Right ventricle myocardium superior (tissue), 1 donor: ENCODE results near the gene CEL. TPM values are rescaled to one million over a fixed set of nuclear protein-coding genes. Genes with fewer than 3 reads are reported as not detected.
A peak's percentile ranks its signal among the peaks of the same experiment; 100 is the strongest.
"Not testable (repeated sequence)": the region's sequence is repeated elsewhere in the genome, so short reads cannot be mapped to it uniquely, and the experiment has no call there.

ENCODE experiments used
- ATAC-seq: fragments of 200-7000 bp; cut with Tn5 transposase; one replicate; pipeline ENCODE4 v1.9.1; 2020; ENCODE audit warnings: mild to moderate bottlenecking; ENCODE audit not compliant: poor library complexity
- DNase-seq: peaks from one replicate; pipeline ENCODE4 v3.0.0-alpha.2; 2020
- intact Hi-C: fragments of 100-400 bp; cut with DNase I; formaldehyde crosslinking; loops from one replicate; pipeline ENCODE4 v1.11.2; 2022
- long read RNA-seq: library from polyadenylated mRNA; unstranded; transcript quantifications from one replicate; pipeline ENCODE4 v2.0.0, GENCODE V29; 2021
- total RNA-seq: library from RNA; stranded (reverse); fragmentation: NEBNext Ultra II Directional; extraction: Animal tissue kit (Norgen Biotek cat#: 25700); gene quantifications from one replicate; pipeline ENCODE4 v1.2.1, GENCODE V29; 2021
- donor health status: DM: no; HTN: yes; CAD: no; lungs with severe emphysema.

CEL gene
- 7.3 TPM for total RNA-seq
- long read RNA-seq, transcript CEL-201 (11 exons, 2,384 nt): major isoform, 5 of 5 reads
- long read RNA-seq, partial matches to known transcripts: 0 of 5 reads
- long read RNA-seq, other reads (novel, unspliced or antisense): 0 of 5 reads

DNA sequence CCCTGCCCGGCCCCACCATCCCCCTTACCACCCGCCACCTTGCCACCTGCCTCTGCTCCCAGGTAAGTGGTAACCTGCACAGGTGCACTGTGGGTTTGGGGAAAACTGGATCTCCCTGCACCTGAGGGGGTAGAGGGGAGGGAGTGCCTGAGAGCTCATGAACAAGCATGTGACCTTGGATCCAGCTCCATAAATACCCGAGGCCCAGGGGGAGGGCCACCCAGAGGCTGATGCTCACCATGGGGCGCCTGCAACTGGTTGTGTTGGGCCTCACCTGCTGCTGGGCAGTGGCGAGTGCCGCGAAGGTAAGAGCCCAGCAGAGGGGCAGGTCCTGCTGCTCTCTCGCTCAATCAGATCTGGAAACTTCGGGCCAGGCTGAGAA is at the start of gene CEL:
CEL (plus strand) TSS at position 218 of the 382 bp plus-strand sequence; CDS start at position 240, 22 bp downstream.
- intact Hi-C loops, DNase-seq: not testable (repeated sequence)
- peak; percentile 24 for ATAC-seq

DNA sequence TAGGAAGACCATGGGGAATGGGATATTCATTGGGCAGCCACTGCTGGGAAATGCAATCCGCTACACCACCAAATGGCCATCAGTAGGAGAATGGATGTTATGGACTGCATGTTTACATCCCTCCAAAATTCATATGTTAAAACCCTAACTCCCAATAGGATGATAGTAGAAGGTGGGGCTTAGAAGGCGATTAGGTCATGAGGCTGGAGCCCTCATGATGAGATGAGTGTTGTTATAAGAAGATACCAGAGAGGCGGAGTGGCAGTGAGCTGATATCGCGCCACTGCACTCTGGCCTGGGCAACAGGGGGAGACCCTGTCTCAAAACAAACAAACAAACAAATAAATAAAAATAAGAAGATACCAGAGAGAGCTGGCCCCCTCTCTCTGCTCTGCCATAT is 47.1 kb upstream of the CEL start:
- ATAC-seq (no peak), DNase-seq (no peak)
- intact Hi-C loops: no loop called here

DNA sequence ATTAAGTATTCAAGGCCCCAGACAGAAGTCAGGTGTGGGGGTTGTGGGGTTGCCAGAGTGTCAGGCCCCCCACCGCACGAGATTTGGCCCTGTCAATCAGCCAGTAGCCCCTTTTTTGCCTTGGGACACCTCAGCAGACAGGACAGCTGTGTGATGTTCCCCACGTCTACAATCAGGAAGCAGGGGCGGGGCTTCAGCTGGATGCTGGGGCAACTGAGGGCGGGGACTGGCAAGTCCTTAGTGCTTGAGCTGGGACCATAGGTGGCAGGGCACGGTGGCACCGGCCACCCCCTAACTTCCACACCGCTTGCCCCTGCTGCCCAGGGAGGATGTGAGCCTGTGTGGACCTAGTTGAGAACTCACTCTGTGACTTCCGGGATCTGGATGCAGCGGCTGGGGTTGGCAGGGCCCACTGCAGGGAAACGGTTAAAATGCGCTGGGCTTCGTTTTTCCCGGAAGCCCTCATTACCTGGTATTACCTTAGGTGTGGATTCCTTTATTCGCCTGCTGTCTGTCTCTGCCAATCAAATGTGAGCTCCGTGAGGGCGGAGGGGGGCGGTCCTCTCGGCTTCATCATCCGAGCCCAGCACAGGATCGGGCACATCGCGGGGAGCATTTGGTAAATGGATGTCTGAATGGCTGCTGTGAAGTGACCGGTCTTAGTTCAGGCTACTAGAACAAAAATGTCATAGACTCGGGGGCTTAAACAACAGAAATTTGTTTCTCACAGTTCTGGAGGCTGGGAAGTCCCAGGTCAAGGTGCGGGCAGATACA is 38.5 kb upstream of the CEL start:
- intact Hi-C loops: no loop called here
- no peak for DNase-seq
- ATAC-seq: no peak

DNA sequence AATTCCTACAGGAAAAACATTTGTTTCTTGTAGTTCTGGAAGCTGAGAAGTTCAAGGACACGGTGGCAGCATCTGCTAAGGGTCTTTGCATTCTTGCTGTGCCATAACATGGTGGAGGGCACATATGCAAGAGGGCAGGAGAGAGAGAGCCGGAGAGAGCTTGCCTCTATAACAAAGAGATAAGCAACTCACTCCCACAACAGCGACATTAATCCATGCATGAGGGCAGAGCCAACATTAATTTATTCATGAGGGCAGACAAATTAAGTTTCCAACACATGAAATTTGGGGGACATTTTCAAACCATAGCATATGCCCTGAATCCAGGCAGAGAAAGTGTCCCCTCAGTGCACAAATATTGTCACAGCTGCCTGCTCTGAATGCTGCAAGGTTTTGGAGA is 35.4 kb upstream of the CEL start:
- no peak for ATAC-seq
- intact Hi-C loops: no loop called here

GRCh38 chr9:133027134-133027533 is 34.6 kb upstream of the CEL start:
- intact Hi-C loops: no loop called here
- ATAC-seq: no peak
- DNase-seq: no peak

More for the DNA sequence above, 35.4 kb upstream of the CEL start:
- no peak for DNase-seq

DNA sequence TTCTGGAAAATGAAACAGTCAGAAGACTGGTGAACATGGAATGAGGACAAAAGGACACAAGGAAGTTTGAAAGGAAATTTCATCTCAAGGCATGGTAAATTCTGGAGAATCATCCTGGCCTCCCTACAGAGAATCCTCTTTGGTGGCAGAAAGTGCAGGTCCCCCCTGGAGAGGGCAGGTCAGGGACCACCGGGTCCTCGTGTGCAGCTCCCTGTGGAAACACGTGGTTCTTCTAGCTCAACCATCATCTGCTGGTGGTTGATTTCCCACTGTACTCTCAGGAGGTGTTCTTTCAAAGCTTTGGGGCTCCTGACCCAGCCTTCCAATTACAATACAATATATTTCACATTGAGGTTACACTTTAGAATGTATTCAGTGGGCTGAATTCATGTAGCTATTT is 33.6 kb upstream of the CEL start:
- DNase-seq (no peak), ATAC-seq (no peak)
- intact Hi-C loops: no loop called here

- DNase-seq (no peak), ATAC-seq (no peak)
- intact Hi-C loops: no loop called here
Observed at GRCh38 chr9:133029994-133030316, 31.8 kb upstream of the CEL start.

DNA sequence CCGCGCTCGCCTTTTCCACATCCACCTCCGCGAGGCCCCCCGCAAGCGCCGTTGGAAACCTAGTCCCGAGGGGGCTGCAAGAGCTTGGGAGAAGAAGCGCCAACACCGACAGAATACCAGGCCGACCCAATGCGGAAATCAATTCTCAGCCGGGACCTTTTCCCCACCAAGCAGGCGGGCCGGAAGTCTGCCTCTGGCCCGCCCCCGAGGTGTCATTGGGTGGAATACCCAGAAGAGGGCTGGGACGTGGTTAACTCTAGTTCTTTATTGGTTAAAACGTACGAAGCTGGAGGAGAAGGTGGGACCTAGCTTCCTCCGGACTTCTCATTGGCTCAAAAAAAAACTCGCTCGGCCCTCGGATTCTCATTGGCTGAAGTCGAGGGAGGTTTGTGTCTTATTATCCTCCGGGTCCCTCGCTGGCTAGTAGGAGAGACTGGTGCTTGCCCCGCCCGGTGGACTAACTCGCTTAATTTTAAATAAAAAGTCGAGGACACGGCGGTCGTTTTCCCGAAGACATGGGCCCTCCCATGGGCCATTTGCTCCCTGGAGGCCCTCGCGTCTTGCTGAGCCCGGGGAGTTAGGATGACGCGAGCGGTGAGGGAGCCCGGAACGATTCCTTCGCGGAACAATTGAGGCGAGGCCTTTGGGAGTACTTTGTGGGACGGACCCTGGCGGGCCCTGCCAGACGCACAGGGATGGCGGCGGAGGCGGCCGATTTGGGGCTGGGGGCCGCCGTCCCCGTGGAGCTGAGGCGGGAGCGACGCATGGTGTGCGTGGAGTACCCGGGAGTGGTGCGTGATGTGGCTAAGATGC is 31.3 kb upstream of the CEL start, which contains the start of gene GTF3C5:
GTF3C5 (plus strand) TSS at position 681 of the 813 bp plus-strand sequence; CDS start at position 696, 15 bp downstream.
- peak; percentile 93 for DNase-seq
- intact Hi-C loops: no loop called here
- ATAC-seq: peak; percentile 97

GRCh38 chr9:133031130-133031422 is 30.7 kb upstream of the CEL start:
- intact Hi-C loops: no loop called here
- ATAC-seq (no peak), DNase-seq (no peak)

- intact Hi-C loops: no loop called here
- ATAC-seq (no peak), DNase-seq (no peak)
Observed at GRCh38 chr9:133031496-133031911, 30.3 kb upstream of the CEL start.

DNA sequence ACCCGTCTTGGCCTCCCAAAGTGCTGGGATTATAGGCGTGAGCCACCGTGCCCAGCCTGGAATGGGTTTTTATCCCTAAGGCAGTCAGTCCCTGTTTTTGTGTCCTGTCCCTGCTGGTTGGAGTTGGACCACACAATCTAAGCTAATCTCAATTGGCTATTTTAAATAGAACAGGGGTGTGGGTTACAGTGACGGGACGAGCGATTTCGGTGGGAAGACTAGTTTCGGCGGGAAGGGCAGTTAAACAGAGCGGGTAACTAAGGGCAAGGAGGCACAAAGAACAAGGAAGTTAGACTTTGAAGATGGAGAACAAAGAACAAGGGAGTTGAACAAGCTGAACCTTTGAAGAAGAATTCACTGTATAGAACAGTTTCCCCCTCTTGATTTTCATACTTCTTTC is 29.6 kb upstream of the CEL start:
- no peak for ATAC-seq
- DNase-seq: no peak
- intact Hi-C loops: no loop called here

DNA sequence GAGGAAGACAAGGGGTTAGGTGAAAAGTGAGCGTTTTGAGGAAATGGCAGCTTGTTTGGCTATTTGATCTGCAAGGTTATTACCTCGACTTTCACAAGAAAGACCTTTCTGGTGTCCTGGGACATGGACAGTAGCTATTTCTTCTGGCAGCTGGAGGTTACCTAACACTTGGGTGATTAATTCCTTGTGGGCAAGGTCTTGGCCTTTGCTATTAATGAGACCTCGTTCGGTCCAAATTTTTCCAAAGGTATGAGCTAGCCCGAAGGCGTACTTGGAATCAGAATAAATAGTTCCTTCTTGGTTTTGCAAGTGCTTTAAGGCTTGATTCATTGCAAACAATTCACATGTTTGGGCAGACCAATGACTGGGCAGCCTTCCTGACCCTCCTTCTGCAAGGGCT is 26.1 kb upstream of the CEL start:
- intact Hi-C loops: no loop called here
- DNase-seq: no peak
- no peak for ATAC-seq

DNA sequence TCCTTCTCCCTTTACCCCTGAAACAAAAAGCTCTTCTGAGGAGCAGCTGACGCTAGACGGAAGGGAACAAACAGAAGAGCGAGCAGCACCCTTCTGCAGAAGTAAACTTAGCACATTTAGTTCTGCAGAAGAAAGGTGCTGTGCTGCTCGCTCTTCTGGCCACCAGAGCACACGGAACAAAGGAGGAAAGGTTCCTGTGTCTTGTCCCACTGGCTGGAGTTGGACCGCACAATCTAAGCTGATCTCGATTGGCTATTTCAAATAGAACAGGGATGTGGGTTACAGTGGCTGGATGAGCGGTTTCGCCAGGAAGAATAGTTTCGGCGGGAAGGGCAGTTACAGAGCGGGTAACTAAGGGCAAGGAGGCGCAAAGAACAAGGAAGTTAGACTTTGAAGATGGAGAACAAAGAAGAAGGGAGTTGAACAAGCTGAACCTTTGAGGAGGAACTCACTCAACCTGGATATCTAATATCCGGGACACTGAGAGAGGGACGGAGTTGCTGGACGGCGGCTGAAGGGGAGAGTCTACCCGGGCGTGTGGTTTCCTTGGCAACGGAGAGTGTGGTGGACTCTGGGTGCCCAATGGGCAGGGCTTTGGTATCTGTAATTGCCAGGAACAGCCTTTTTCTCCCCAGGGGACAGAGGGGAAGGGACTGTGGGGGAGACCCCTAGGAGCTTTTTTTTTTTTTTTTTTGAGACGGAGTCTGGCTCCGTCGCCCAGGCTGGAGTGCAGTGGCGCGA is 23.8 kb upstream of the CEL start:
- ATAC-seq: no peak
- intact Hi-C loops: no loop called here
- DNase-seq: no peak

DNA sequence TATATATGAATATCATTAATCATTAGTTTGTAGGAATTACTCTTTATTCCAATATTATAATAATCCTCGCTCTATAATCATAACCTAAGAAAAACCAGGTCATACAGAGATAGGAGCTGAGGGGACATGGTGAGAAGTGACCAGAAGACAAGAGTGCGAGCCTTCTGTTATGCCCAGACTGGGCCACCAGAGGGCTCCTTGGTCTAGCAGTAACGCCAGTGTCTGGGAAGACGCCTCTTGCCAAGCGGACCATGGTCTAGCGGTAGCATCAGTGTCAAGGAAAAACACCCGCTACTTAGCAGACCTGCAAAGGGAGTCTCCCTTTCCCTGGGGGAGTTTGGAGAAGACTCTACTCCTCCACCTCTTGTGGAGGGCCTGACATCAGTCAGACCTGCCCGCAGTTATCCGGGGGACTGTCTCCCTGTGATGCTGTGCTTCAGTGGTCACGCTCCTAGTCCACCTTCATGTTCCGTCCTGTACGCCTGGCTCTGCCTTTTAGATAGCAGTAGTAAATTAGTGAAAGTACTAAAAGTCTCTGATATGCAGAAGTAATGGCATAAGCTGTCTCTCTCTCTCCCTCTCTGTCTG is 20.8 kb upstream of the CEL start:
- DNase-seq: peak; percentile 75

DNA sequence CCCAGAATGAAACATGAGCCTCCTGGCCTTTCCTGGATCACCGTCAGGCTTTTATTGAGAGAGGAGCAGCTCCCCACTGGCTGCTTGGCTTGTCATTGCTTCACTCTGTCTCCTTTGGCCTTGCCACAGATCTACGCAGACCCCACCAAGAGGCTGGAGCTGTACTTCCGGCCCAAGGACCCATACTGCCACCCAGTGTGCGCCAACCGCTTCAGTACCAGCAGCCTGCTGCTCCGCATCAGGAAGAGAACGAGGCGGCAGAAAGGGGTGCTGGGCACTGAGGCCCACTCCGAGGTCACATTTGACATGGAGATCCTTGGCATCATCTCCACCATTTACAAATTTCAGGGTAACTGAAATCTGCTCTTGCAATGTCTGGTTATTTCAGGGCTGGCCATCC is 19.8 kb upstream of the CEL start:
- DNase-seq (peak; percentile 22), ATAC-seq (no peak)
- intact Hi-C loops: loop anchor here (5.0 kb wide), 1 partner anchor 55 kb away; no protein-coding TSS in a partner anchor

More for the DNA sequence above, 20.8 kb upstream of the CEL start:
- not testable (repeated sequence) for ATAC-seq
- intact Hi-C loops: loop anchor here (5.0 kb wide), 1 partner anchor 56 kb away; no protein-coding TSS in a partner anchor

DNA sequence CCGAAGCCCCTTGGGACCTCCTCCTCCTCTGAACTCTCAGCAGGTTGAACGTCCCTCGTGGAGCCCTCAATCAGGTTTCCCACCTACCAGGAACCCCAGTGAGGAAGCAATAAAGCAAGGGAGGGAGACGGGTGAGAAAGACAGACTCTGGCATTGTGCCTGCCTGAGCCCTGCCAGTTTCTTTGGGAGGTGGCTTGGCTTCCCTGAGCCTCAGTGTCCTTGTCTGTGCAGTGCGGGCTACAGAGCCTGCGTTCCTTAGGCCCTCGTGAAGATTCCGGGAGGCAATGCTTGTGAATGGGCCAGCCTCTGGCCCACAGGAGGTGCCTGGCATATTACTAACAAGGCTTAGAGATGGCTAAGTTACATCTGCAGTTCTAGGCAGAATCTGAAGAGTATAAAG is 19.1 kb upstream of the CEL start:
- intact Hi-C loops: loop anchor here (5.0 kb wide), 1 partner anchor 55 kb away; no protein-coding TSS in a partner anchor
- no peak for DNase-seq
- peak; percentile 26 for ATAC-seq

GRCh38 chr9:133043449-133044035 is 18.2 kb upstream of the CEL start:
- ATAC-seq: no peak
- intact Hi-C loops: loop anchor here (5.0 kb wide), 1 partner anchor 54 kb away; no protein-coding TSS in a partner anchor
- DNase-seq: no peak

DNA sequence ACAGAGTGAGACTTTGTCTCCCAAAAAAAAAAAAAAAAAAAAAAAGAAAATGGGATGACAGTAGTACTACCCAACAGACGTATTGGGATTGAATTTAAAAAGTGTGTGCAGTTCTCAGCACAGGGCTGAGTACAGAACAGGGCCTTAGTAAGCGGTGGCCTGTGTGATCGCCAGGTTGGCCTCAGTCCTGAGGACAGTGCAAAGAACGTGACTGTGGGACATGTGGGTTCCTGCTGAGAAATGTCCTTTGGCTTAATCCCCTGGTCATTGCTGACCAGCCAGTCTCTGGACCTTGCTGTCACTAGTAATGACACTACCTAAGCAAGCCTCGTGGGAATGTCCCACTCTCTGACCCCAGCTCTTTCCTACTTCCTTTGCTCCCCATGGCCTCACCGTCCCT is 17.7 kb upstream of the CEL start:
- DNase-seq (no peak), ATAC-seq (no peak)
- intact Hi-C loops: loop anchor here (5.0 kb wide), 1 partner anchor 53 kb away; no protein-coding TSS in a partner anchor
